ENCODE measurements around the gene XYLT2.

- TF ChIP-seq, protein P1, sequence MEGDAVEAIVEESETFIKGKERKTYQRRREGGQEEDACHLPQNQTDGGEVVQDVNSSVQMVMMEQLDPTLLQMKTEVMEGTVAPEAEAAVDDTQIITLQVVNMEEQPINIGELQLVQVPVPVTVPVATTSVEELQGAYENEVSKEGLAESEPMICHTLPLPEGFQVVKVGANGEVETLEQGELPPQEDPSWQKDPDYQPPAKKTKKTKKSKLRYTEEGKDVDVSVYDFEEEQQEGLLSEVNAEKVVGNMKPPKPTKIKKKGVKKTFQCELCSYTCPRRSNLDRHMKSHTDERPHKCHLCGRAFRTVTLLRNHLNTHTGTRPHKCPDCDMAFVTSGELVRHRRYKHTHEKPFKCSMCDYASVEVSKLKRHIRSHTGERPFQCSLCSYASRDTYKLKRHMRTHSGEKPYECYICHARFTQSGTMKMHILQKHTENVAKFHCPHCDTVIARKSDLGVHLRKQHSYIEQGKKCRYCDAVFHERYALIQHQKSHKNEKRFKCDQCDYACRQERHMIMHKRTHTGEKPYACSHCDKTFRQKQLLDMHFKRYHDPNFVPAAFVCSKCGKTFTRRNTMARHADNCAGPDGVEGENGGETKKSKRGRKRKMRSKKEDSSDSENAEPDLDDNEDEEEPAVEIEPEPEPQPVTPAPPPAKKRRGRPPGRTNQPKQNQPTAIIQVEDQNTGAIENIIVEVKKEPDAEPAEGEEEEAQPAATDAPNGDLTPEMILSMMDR (IDR thresholded peaks at IDR 0.05) = no peak
- TF ChIP-seq POLR2A (IDR thresholded peaks at IDR 0.05) = no peak
Observed at GRCh38 chr17:50317121-50317520, 28.8 kb upstream of the XYLT2 start.

All from right lobe of liver (tissue), 4 donors.